H1 (cell line): Measurements from ENCODE around the gene TOM1L2. TPM values are rescaled to one million over a fixed set of nuclear protein-coding genes. Genes with fewer than 3 reads are reported as not detected.

Experiments
- CTCF ChIA-PET: fragments of 300-600 bp; sonication (Branson Sonifier 250); formaldehyde crosslinking; loops from one replicate; lab custom pipeline; 2021; ENCODE audit not compliant: partially characterized antibody; lab: Charles Lee
- POLR2A ChIA-PET: fragments of 300-600 bp; sonication (Branson Sonifier 250); formaldehyde crosslinking; loops from one replicate; lab custom pipeline; 2021; ENCODE audit warnings: inconsistent platforms; ENCODE audit not compliant: partially characterized antibody; lab: Charles Lee
- DNase-seq, 2 experiments: peaks; one replicate each; pipeline versions ENCODE4 v3.0.0 to v3.0.0-alpha.2; 2010 to 2022; ENCODE audit warnings: low spot score in 2 of 2, low read depth in 1 of 2, mixed read lengths in 1 of 2
- FAIRE-seq: peaks from 2 replicates; lab custom pipeline; 2011; peaks lifted over from hg19 to GRCh38; lab: Jason Lieb, UNC
- H2AFZ ChIP-seq: 2 replicates; pipeline ENCODE4 v1.8.1; 2012; ENCODE audit warnings: low read length, inconsistent platforms
- H2AK5ac ChIP-seq: 2 replicates; pipeline ENCODE4 v1.6.1; 2013; ENCODE audit warnings: low read depth, low read length
- H2BK120ac ChIP-seq: replicated peaks from 2 replicates; pipeline ENCODE3; 2013; ENCODE audit warnings: low read depth, low read length, inconsistent platforms
- H2BK12ac ChIP-seq: 2 replicates; pipeline ENCODE4 v1.6.1; 2013; ENCODE audit warnings: low read depth, low read length
- H2BK15ac ChIP-seq: 2 replicates; pipeline ENCODE4 v1.6.1; 2013; ENCODE audit warnings: low read length
- H2BK20ac ChIP-seq: 2 replicates; pipeline ENCODE4 v1.6.1; 2013; ENCODE audit warnings: low read length
- H2BK5ac ChIP-seq: 2 replicates; pipeline ENCODE4 v1.6.1; 2013; ENCODE audit warnings: low read depth, low read length
- H3K14ac ChIP-seq: 2 replicates; pipeline ENCODE4 v1.6.1; 2013; ENCODE audit warnings: inconsistent platforms; ENCODE audit not compliant: insufficient read length
- H3K18ac ChIP-seq: 2 replicates; pipeline ENCODE4 v1.6.1; 2013; ENCODE audit warnings: low read length; ENCODE audit errors: extremely low read depth
- H3K23ac ChIP-seq: 2 replicates; pipeline ENCODE4 v1.6.1; 2013; ENCODE audit warnings: inconsistent platforms; ENCODE audit not compliant: insufficient read length
- H3K23me2 ChIP-seq: 2 replicates; pipeline ENCODE4 v1.6.1; 2013; ENCODE audit warnings: low read depth, low read length
- H3K27ac ChIP-seq: 2 replicates; pipeline ENCODE4 v1.6.1; 2011; ENCODE audit warnings: low read depth, low read length, inconsistent platforms
- H3K27me3 ChIP-seq, 4 experiments: replicated peaks in 1 of 4; 1 replicate in 1 of 4; 2 replicates in 3 of 4; pipeline versions ENCODE4 v1.6.1 to v1.8.1; 2011 to 2013; ENCODE audit warnings: low read length in 3 of 4, mild to moderate bottlenecking in 3 of 4, inconsistent platforms in 2 of 4, mixed read lengths in 2 of 4, moderate library complexity in 1 of 4; ENCODE audit not compliant: control insufficient read depth in 3 of 4, insufficient read depth in 3 of 4; ENCODE audit errors: extremely low read depth in 1 of 4
- H3K36me3 ChIP-seq, 4 experiments: 2 replicates each; pipeline versions ENCODE4 v1.6.1 to v1.8.1; 2011 to 2013; ENCODE audit warnings: mild to moderate bottlenecking in 4 of 4, low read length in 3 of 4, moderate library complexity in 2 of 4, control low read depth in 1 of 4, inconsistent platforms in 1 of 4; ENCODE audit not compliant: insufficient read depth in 4 of 4, control insufficient read depth in 2 of 4
- H3K4ac ChIP-seq: replicated peaks from 2 replicates; pipeline ENCODE3; 2013; ENCODE audit warnings: low read length, low read depth, mixed read lengths, inconsistent platforms; ENCODE audit not compliant: insufficient read length
- H3K4me1 ChIP-seq, 4 experiments: replicated peaks in 1 of 4; 1 replicate in 1 of 4; 2 replicates in 3 of 4; pipeline versions ENCODE4 v1.6.1 to v1.8.1; 2011 to 2013; ENCODE audit warnings: low read length in 3 of 4, inconsistent platforms in 2 of 4, mixed read lengths in 1 of 4; ENCODE audit not compliant: insufficient read depth in 4 of 4, control insufficient read depth in 3 of 4
- H3K4me2 ChIP-seq, 2 experiments: 2 replicates each; pipeline versions ENCODE4 v1.6.1 to v1.8.1; 2011 to 2013; ENCODE audit warnings: low read depth in 2 of 2, low read length in 2 of 2, control low read depth in 1 of 2, inconsistent platforms in 1 of 2, mild to moderate bottlenecking in 1 of 2; ENCODE audit not compliant: insufficient read depth in 1 of 2
- H3K4me3 ChIP-seq, 4 experiments: fragments of 200-600, 300-600 bp in 1 of 4; sonication (generic), shearing (Covaris generic), sonication (Bioruptor Twin) in 1 of 4; 2 replicates each; pipeline versions ENCODE4 v1.5.1 to v1.8.1; 2011 to 2016; ENCODE audit warnings: low read length in 4 of 4, low read depth in 3 of 4, control low read depth in 2 of 4, inconsistent platforms in 2 of 4, mild to moderate bottlenecking in 2 of 4, mixed read lengths in 1 of 4, moderate library complexity in 1 of 4; ENCODE audit not compliant: insufficient read depth in 2 of 4; ENCODE audit errors: extremely low read depth in 1 of 4
- H3K56ac ChIP-seq: replicated peaks from 2 replicates; pipeline ENCODE3; 2013; ENCODE audit warnings: low read depth, mild to moderate bottlenecking, mixed read lengths, low read length, inconsistent platforms; ENCODE audit not compliant: insufficient read length
- H3K79me1 ChIP-seq: 2 replicates; pipeline ENCODE4 v1.6.1; 2013; ENCODE audit warnings: low read depth, low read length, control low read depth
- H3K79me2 ChIP-seq, 2 experiments: 2 replicates each; pipeline versions ENCODE4 v1.6.1 to v1.8.1; 2012 to 2013; ENCODE audit warnings: low read length in 2 of 2, mild to moderate bottlenecking in 2 of 2, inconsistent platforms in 1 of 2; ENCODE audit not compliant: insufficient read depth in 2 of 2, control insufficient read depth in 1 of 2
- H3K9ac ChIP-seq, 4 experiments: replicated peaks in 1 of 4; 1 replicate in 1 of 4; 2 replicates in 3 of 4; pipeline versions ENCODE4 v1.6.1 to v1.8.1; 2011 to 2013; ENCODE audit warnings: low read depth in 3 of 4, low read length in 3 of 4, control low read depth in 2 of 4, mild to moderate bottlenecking in 2 of 4, moderate library complexity in 2 of 4, inconsistent platforms in 1 of 4; ENCODE audit errors: extremely low read depth in 1 of 4
- H3K9me3 ChIP-seq, 2 experiments: 2 replicates each; pipeline versions ENCODE4 v1.6.1 to v1.8.1; 2012 to 2013; ENCODE audit warnings: mild to moderate bottlenecking in 2 of 2, moderate library complexity in 2 of 2, control low read depth in 1 of 2, inconsistent platforms in 1 of 2, low read depth in 1 of 2, low read length in 1 of 2, mixed read lengths in 1 of 2; ENCODE audit not compliant: insufficient read depth in 2 of 2
- H4K20me1 ChIP-seq, 2 experiments: replicated peaks in 1 of 2; 2 replicates each; pipeline versions ENCODE3 to v1.8.1; 2011 to 2013; ENCODE audit warnings: inconsistent platforms in 2 of 2, low read length in 2 of 2, mild to moderate bottlenecking in 1 of 2; ENCODE audit not compliant: insufficient read depth in 2 of 2, control insufficient read depth in 1 of 2
- H4K5ac ChIP-seq: 2 replicates; pipeline ENCODE4 v1.6.1; 2013; ENCODE audit warnings: low read length, low read depth, mixed read lengths, inconsistent platforms; ENCODE audit not compliant: insufficient read length
- H4K8ac ChIP-seq: 2 replicates; pipeline ENCODE4 v1.8.0; 2013; ENCODE audit warnings: mild to moderate bottlenecking, moderate library complexity, low read length, inconsistent platforms; ENCODE audit not compliant: insufficient read depth; ENCODE audit errors: extremely low read depth
- H4K91ac ChIP-seq: replicated peaks from 2 replicates; pipeline ENCODE3; 2013; ENCODE audit warnings: low read length, mixed read lengths, inconsistent platforms; ENCODE audit not compliant: insufficient read length
- CEBPB ChIP-seq: IDR thresholded peaks from 2 replicates; pipeline ENCODE4 v1.6.1; 2012; ENCODE audit warnings: low read depth, low read length
- WGBS, 2 experiments: shearing (Covaris generic) in 1 of 2; methylation state at CpG; one replicate each; pipeline versions ENCODE4 v1.1.6 to v1.1.7; 2013 to 2015; ENCODE audit warnings: low lambda C conversion rate in 2 of 2, mixed read lengths in 2 of 2, inconsistent platforms in 1 of 2, low coverage in 1 of 2, missing lambda C conversion rate in 1 of 2; ENCODE audit not compliant: insufficient replicate concordance in 2 of 2, insufficient coverage in 1 of 2, insufficient read length in 1 of 2; ENCODE audit errors: extremely low coverage in 1 of 2, missing lambda C conversion rate in 1 of 2; 5-methylcytosine and 5-hydroxymethylcytosine counted together
- polyA plus RNA-seq, 7 experiments: library from polyadenylated mRNA; depleted of rRNA in 3 of 7; stranded (reverse) in 5 of 7; unstranded in 2 of 7; fragments of >200 nt in 5 of 7; fragments of 200-250 nt in 2 of 7; gene quantifications; 1 replicate in 5 of 7; 2 replicates in 1 of 7; 4 replicates in 1 of 7; pipeline versions ENCODE4 v1.2.1 to v1.2.3, GENCODE V29; 2011 to 2013; ENCODE audit warnings: missing spikeins in 2 of 7, mixed read lengths in 2 of 7
- total RNA-seq: library from RNA; stranded (reverse); fragmentation: NEBNext Ultra II Directional; extraction: Animal tissue kit (Norgen Biotek cat#: 25700); gene quantifications from 2 replicates; pipeline ENCODE4 v1.2.1, GENCODE V29; 2021
- TF ChIP-seq, protein P1 (sequence below), 3 experiments: IDR thresholded peaks; 1 replicate in 2 of 3; 2 replicates in 1 of 3; pipeline versions ENCODE4 v1.5.1 to v1.6.1; 2011; ENCODE audit warnings: low read length in 3 of 3, mild to moderate bottlenecking in 3 of 3, inconsistent platforms in 2 of 3, low read depth in 1 of 3, moderate library complexity in 1 of 3; ENCODE audit not compliant: insufficient read depth in 1 of 3; ENCODE audit errors: control extremely low read depth in 1 of 3

TOM1L2 gene
- total and polyA plus RNA-seq, 2 of the 8 experiments (the other 6 are each of a cell fraction or from before 2014, with no cell fraction given) = 2.0 to 3.4 TPM

DNA sequence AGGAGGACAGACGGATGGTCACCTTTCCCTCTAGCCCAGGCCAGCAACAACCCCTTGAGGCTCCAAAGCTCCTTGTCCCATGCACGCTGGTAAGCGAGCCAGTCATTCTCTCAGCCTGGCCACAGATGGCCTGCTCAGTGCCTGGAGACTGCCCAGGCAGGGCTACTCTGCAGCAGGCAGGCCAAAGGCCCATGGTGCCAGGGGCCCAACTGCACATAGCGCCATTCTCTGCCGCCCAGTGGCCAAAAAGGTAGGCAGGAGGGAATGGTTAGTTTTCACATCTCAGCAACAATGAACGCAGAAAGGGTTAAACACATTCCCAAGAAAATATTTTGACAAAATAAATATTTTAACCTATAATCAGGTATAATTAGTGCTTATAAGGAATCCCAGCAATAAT lies 127.7 kb downstream of the TOM1L2 start:
- Histone ChIP-seq H2BK15ac (no peak overlapping the region), H3K79me1 (no peaks in the 10 kb centered on the region), H3K79me2 (no peaks in the 10 kb centered on the region), H2AFZ (no peak overlapping the region), H3K36me3 (no peaks in the 10 kb centered on the region), H3K23ac (no peak overlapping the region), H4K91ac (no peak overlapping the region), H3K4me2 (no peak overlapping the region), H4K20me1 (peaks cover 0 to 1% of the 10 kb centered on the region in 2 experiments), H3K4ac (no peak overlapping the region), H3K23me2 (peaks cover 8% of the 10 kb centered on the region), H4K8ac (no peak overlapping the region), H2BK12ac (peak overlapping the region; percentile 68; the same call in 1 of the 2 replicates), H3K14ac (no peak overlapping the region), H2BK20ac (0 out of 2 replicates have a peak overlapping the region, but pooled peaks have one; percentile 15), H2BK120ac (no peak overlapping the region), H3K18ac (no peak overlapping the region), H3K27ac (no peak overlapping the region), H3K27me3 (no peaks in the 10 kb centered on the region; a peak in 1 of 7 replicates), H3K56ac (no peak overlapping the region), H2BK5ac (0 out of 2 replicates have a peak overlapping the region, but pooled peaks have one; percentile 24), H2AK5ac (peak overlapping the region; percentile 72; the same call in 1 of the 2 replicates), H3K4me3 (no peak overlapping the region), H3K9ac (no peak overlapping the region), H4K5ac (no peak overlapping the region), H3K9me3 (no peaks in the 10 kb centered on the region), H3K4me1 (peaks cover 5 to 36% (median 21%) of the 10 kb centered on the region in 4 experiments)
- no peak for TF ChIP-seq CEBPB
- TF ChIP-seq, protein P1, sequence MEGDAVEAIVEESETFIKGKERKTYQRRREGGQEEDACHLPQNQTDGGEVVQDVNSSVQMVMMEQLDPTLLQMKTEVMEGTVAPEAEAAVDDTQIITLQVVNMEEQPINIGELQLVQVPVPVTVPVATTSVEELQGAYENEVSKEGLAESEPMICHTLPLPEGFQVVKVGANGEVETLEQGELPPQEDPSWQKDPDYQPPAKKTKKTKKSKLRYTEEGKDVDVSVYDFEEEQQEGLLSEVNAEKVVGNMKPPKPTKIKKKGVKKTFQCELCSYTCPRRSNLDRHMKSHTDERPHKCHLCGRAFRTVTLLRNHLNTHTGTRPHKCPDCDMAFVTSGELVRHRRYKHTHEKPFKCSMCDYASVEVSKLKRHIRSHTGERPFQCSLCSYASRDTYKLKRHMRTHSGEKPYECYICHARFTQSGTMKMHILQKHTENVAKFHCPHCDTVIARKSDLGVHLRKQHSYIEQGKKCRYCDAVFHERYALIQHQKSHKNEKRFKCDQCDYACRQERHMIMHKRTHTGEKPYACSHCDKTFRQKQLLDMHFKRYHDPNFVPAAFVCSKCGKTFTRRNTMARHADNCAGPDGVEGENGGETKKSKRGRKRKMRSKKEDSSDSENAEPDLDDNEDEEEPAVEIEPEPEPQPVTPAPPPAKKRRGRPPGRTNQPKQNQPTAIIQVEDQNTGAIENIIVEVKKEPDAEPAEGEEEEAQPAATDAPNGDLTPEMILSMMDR (IDR thresholded peaks at IDR 0.05; ENCODE audit: control extremely low read depth in 1 of 3, insufficient read depth in 1 of 3, low read depth in 1 of 3, low read length in 3 of 3) = peak in 1 of 3 experiments; percentile 7; a peak in 1 of 4 replicates
- FAIRE-seq (no peak), DNase-seq (no peak)
- ChIA-PET CTCF (interaction anchor here (0.8 to 2.9 kb wide), 8 partner anchors 9 to 66 kb away, joined by 3 to 13 read pairs (median 4); no protein-coding TSS in a partner anchor), POLR2A (interaction anchor here (1.0 to 8.8 kb wide), 5 partner anchors 8 to 39 kb away, joined by 3 to 122 read pairs (median 28); partner anchors contain the start of gene SREBF1)
- 87% methylated on average over 6 of the region's 6 CpGs; no CpG with 5 or more reads in 1 of the 2 experiments for WGBS, 2 experiments
